IPS DF 6.9 (cell line): ENCODE measurements around the gene CXCL5.
A peak's percentile ranks its signal among the peaks of the same experiment; 100 is the strongest.

ENCODE experiments used
- DNase-seq: peaks from one replicate; pipeline ENCODE4 v3.0.0-alpha.2; 2013; ENCODE audit warnings: low read depth, low spot score
- H3K27ac ChIP-seq: one replicate; pipeline ENCODE4 v1.5.1; 2013; ENCODE audit warnings: low read length, control low read depth
- H3K27me3 ChIP-seq: 2 replicates; pipeline ENCODE4 v1.6.1; 2013; ENCODE audit warnings: mild to moderate bottlenecking, low read length; ENCODE audit not compliant: control insufficient read depth, insufficient read depth
- H3K36me3 ChIP-seq: 2 replicates; pipeline ENCODE4 v1.6.1; 2013; ENCODE audit warnings: low read length; ENCODE audit not compliant: control insufficient read depth, insufficient read depth
- H3K4me1 ChIP-seq: 2 replicates; pipeline ENCODE4 v1.6.1; 2013; ENCODE audit warnings: low read length; ENCODE audit not compliant: control insufficient read depth, insufficient read depth
- H3K4me3 ChIP-seq: 2 replicates; pipeline ENCODE4 v1.5.1; 2013; ENCODE audit warnings: mild to moderate bottlenecking, low read length
- H3K9me3 ChIP-seq: 2 replicates; pipeline ENCODE4 v1.6.1; 2013; ENCODE audit warnings: low read length, inconsistent platforms; ENCODE audit not compliant: control insufficient read depth, insufficient read depth
- WGBS: extraction: QIAGEN DNeasy Blood & Tissue Kit; methylation state at CpG from one replicate; pipeline ENCODE4 v1.1.7; 2013; ENCODE audit warnings: mixed read lengths, missing lambda C conversion rate; ENCODE audit not compliant: insufficient read length, insufficient coverage; 5-methylcytosine and 5-hydroxymethylcytosine counted together

Gene CXCL5

GRCh38 chr4:73998040-73999011, at the start of gene CXCL5:
Gene CXCL5, minus strand, starts transcription at chr4:73998677. Its CDS starts 96 bp downstream, at chr4:73998581.
- Histone ChIP-seq H3K36me3 (no peaks in the 10 kb centered on the region), H3K27ac (no peak within 1 kb of the TSS), H3K4me1 (peaks cover 4% of the 10 kb centered on the region; the same call in 1 of the 2 replicates), H3K4me3 (peak within 1 kb of the TSS; percentile 15; the same call in 1 of the 2 replicates), H3K27me3 (no peaks in the 10 kb centered on the region), H3K9me3 (no peaks in the 10 kb centered on the region)
- no CpG with 5 or more reads among the region's 46 CpGs for WGBS
- peak; percentile 50 for DNase-seq

- Histone ChIP-seq H3K36me3 (no peaks in the 10 kb centered on the region), H3K27me3 (no peaks in the 10 kb centered on the region), H3K9me3 (no peaks in the 10 kb centered on the region), H3K4me3 (no peak overlapping the region), H3K4me1 (0 out of 2 replicates have a peak, but pooled peaks cover 1% of the 10 kb centered on the region), H3K27ac (no peak overlapping the region)
- no CpG with 5 or more reads among the region's 1 CpG for WGBS
- DNase-seq: no peak
Measured at GRCh38 chr4:74047152-74047551, 48.7 kb upstream of the CXCL5 start.

GRCh38 chr4:74045772-74046171, 47.3 kb upstream of the CXCL5 start:
- Histone ChIP-seq H3K9me3 (no peaks in the 10 kb centered on the region), H3K27ac (no peak overlapping the region), H3K27me3 (no peaks in the 10 kb centered on the region), H3K36me3 (no peaks in the 10 kb centered on the region), H3K4me3 (no peak overlapping the region), H3K4me1 (0 out of 2 replicates have a peak, but pooled peaks cover 1% of the 10 kb centered on the region)
- DNase-seq: no peak
- WGBS: no CpG with 5 or more reads among the region's 2 CpGs

- no peak overlapping the region for H3K4me3 ChIP-seq
- H3K27ac ChIP-seq: no peak overlapping the region
- no peaks in the 10 kb centered on the region for H3K9me3 ChIP-seq
- H3K27me3 ChIP-seq: no peaks in the 10 kb centered on the region
- H3K4me1 ChIP-seq: 0 out of 2 replicates have a peak, but pooled peaks cover 1% of the 10 kb centered on the region
- no peak for DNase-seq
- no peaks in the 10 kb centered on the region for H3K36me3 ChIP-seq
- no CpG with 5 or more reads among the region's 3 CpGs for WGBS
Measured at GRCh38 chr4:74045247-74045646, 46.8 kb upstream of the CXCL5 start.

- Histone ChIP-seq H3K36me3 (no peaks in the 10 kb centered on the region), H3K4me1 (0 out of 2 replicates have a peak, but pooled peaks cover 3% of the 10 kb centered on the region), H3K27ac (no peak overlapping the region), H3K4me3 (no peak overlapping the region), H3K27me3 (no peaks in the 10 kb centered on the region), H3K9me3 (no peaks in the 10 kb centered on the region)
- no CpG with 5 or more reads among the region's 3 CpGs for WGBS
- DNase-seq: no peak
Measured at GRCh38 chr4:74044677-74045076, 46.2 kb upstream of the CXCL5 start.

- H3K27me3 ChIP-seq: no peaks in the 10 kb centered on the region
- H3K27ac ChIP-seq: no peak overlapping the region
- H3K4me3 ChIP-seq: no peak overlapping the region
- peaks cover 5% of the 10 kb centered on the region; the same call in 1 of the 2 replicates for H3K4me1 ChIP-seq
- no CpG with 5 or more reads among the region's 2 CpGs for WGBS
- no peaks in the 10 kb centered on the region for H3K9me3 ChIP-seq
- H3K36me3 ChIP-seq: no peaks in the 10 kb centered on the region
- no peak for DNase-seq
Measured at GRCh38 chr4:74042681-74043080, 44.2 kb upstream of the CXCL5 start.

GRCh38 chr4:74041418-74041817, 42.9 kb upstream of the CXCL5 start:
- Histone ChIP-seq H3K9me3 (no peaks in the 10 kb centered on the region), H3K27ac (no peak overlapping the region), H3K36me3 (no peaks in the 10 kb centered on the region), H3K27me3 (no peaks in the 10 kb centered on the region), H3K4me1 (peaks cover 5% of the 10 kb centered on the region; the same call in 1 of the 2 replicates), H3K4me3 (no peak overlapping the region)
- no CpG with 5 or more reads among the region's 1 CpG for WGBS
- DNase-seq: no peak

- H3K4me3 ChIP-seq: peak overlapping the region; percentile 51; the same call in 1 of the 2 replicates
- no peak for DNase-seq
- H3K9me3 ChIP-seq: no peaks in the 10 kb centered on the region
- no peaks in the 10 kb centered on the region for H3K36me3 ChIP-seq
- no peak overlapping the region for H3K27ac ChIP-seq
- no peaks in the 10 kb centered on the region for H3K27me3 ChIP-seq
- H3K4me1 ChIP-seq: peaks cover 5% of the 10 kb centered on the region; the same call in 1 of the 2 replicates
- no CpG with 5 or more reads among the region's 4 CpGs for WGBS
Measured at GRCh38 chr4:74039315-74039763, 40.9 kb upstream of the CXCL5 start.

GRCh38 chr4:74038425-74039314, 40.2 kb upstream of the CXCL5 start, which contains the start of gene CXCL3:
Gene CXCL3, minus strand, starts transcription at chr4:74038689. Its CDS starts 78 bp downstream, at chr4:74038611.
- Histone ChIP-seq H3K4me3 (peak within 1 kb of the TSS; percentile 51; the same call in 1 of the 2 replicates), H3K9me3 (no peaks in the 10 kb centered on the region), H3K27ac (no peak within 1 kb of the TSS), H3K27me3 (no peaks in the 10 kb centered on the region), H3K36me3 (no peaks in the 10 kb centered on the region), H3K4me1 (peaks cover 5% of the 10 kb centered on the region; the same call in 1 of the 2 replicates)
- DNase-seq: no peak
- WGBS: no CpG with 5 or more reads among the region's 64 CpGs

- no peak for DNase-seq
- Histone ChIP-seq H3K36me3 (no peaks in the 10 kb centered on the region), H3K4me1 (peaks cover 5% of the 10 kb centered on the region; the same call in 1 of the 2 replicates), H3K9me3 (no peaks in the 10 kb centered on the region), H3K27me3 (no peaks in the 10 kb centered on the region), H3K4me3 (peak overlapping the region; percentile 51; the same call in 1 of the 2 replicates), H3K27ac (no peak overlapping the region)
- WGBS: no CpG with 5 or more reads among the region's 17 CpGs
Measured at GRCh38 chr4:74038086-74038424, 39.6 kb upstream of the CXCL5 start.
